Hepatocyte (in vitro differentiated cells): ENCODE data around the gene PEA15. TPM values are rescaled to one million over a fixed set of nuclear protein-coding genes. Genes with fewer than 3 reads are reported as not detected.

Experiments used
- DNase-seq: peaks from one replicate; pipeline ENCODE4 v3.0.0-alpha.2; 2016; ENCODE audit warnings: low spot score
- H2AFZ ChIP-seq: fragments of 200-600 bp; sonication (generic); 2 replicates; pipeline ENCODE4 v1.6.0; 2016; ENCODE audit warnings: antibody characterized with exemption, mild to moderate bottlenecking
- H3K27ac ChIP-seq: fragments of 200-600 bp; sonication (generic); 2 replicates; pipeline ENCODE4 v1.5.1; 2016; ENCODE audit warnings: mild to moderate bottlenecking
- H3K27me3 ChIP-seq: fragments of 200-600 bp; sonication (generic); 2 replicates; pipeline ENCODE4 v1.6.1; 2016
- H3K36me3 ChIP-seq: fragments of 200-600 bp; sonication (generic); replicated peaks from 2 replicates; pipeline ENCODE4 v1.5.1; 2016; ENCODE audit warnings: low read depth; ENCODE audit not compliant: insufficient read depth
- H3K4me1 ChIP-seq: fragments of 200-600 bp; sonication (generic); 2 replicates; pipeline ENCODE4 v1.5.1; 2016; ENCODE audit warnings: mild to moderate bottlenecking, moderate library complexity; ENCODE audit not compliant: insufficient read depth
- H3K4me2 ChIP-seq: fragments of 200-600 bp; sonication (generic); 2 replicates; pipeline ENCODE4 v1.6.0; 2016
- H3K4me3 ChIP-seq: fragments of 200-600 bp; sonication (generic); 2 replicates; pipeline ENCODE4 v1.5.1; 2016; ENCODE audit warnings: mild to moderate bottlenecking
- H3K79me2 ChIP-seq: fragments of 200-600 bp; sonication (generic); 2 replicates; pipeline ENCODE4 v1.6.0; 2017; ENCODE audit warnings: mild to moderate bottlenecking
- H3K9me2 ChIP-seq: fragments of 200-600 bp; sonication (generic); replicated peaks from 2 replicates; pipeline ENCODE4 v1.6.0; 2017; ENCODE audit warnings: mild to moderate bottlenecking; ENCODE audit not compliant: insufficient read depth
- H3K9me3 ChIP-seq: fragments of 200-600 bp; sonication (generic); 2 replicates; pipeline ENCODE4 v1.5.1; 2016; ENCODE audit warnings: low read depth, mild to moderate bottlenecking
- H4K20me1 ChIP-seq: fragments of 200-600 bp; sonication (generic); 2 replicates; pipeline ENCODE4 v1.6.0; 2016; ENCODE audit warnings: mild to moderate bottlenecking; ENCODE audit not compliant: insufficient read depth, poor library complexity, severe bottlenecking
- EZH2 ChIP-seq: fragments of 200-600 bp; sonication (generic); IDR thresholded peaks from 2 replicates; pipeline ENCODE4 v1.6.1; 2016; ENCODE audit warnings: antibody characterized with exemption, mild to moderate bottlenecking, borderline replicate concordance
- EZH2phosphoT487 ChIP-seq: fragments of 200-600 bp; sonication (generic); IDR thresholded peaks from one replicate; pipeline ENCODE4 v1.6.1; 2018; ENCODE audit warnings: antibody characterized with exemption, mild to moderate bottlenecking, low read depth, moderate library complexity; ENCODE audit not compliant: unreplicated experiment, severe bottlenecking
- WGBS: methylation state at CpG from one replicate; pipeline ENCODE4 v1.1.6; 2016; ENCODE audit warnings: low lambda C conversion rate; ENCODE audit errors: missing lambda C conversion rate; 5-methylcytosine and 5-hydroxymethylcytosine counted together
- polyA plus RNA-seq: library from polyadenylated mRNA; unstranded; fragments of >200 nt; fragmentation: Nextera tagmentation; extraction: Ambion mirVana; gene quantifications from 2 replicates; pipeline ENCODE4 v1.2.1, GENCODE V29; 2016
- total RNA-seq: library from RNA; depleted of rRNA; stranded (reverse); fragments of >200 nt; gene quantifications from 2 replicates; pipeline ENCODE4 v1.2.3, GENCODE V29; 2014
- TF ChIP-seq, protein P1 (sequence below): fragments of 200-600 bp; sonication (generic); IDR thresholded peaks from 2 replicates; pipeline ENCODE4 v1.5.1; 2016; ENCODE audit warnings: antibody characterized with exemption, mild to moderate bottlenecking; ENCODE audit not compliant: poor library complexity

The PEA15 gene
- total and polyA plus RNA-seq, 2 experiments from 2014 or later, result 61.1 to 62.0 TPM

DNA sequence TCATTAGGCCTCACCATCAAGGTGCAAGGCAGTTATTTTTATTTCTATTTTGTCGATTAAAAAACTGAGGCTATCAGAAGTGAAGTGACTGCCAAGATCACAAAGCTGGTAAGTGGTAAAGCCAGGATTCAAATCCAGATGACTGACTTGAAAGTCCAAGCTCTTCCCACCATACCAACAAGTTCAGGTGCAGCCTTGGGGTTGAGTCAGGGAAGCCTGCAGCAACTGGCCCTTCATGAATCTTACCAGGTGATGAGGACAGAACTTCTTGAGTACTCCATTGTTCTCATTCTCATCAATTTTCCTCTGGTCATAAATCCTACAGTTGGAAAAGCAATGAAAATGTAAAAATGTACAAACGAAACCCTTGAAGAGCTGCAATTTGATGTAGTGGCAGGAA lies 20.2 kb downstream of the PEA15 start:
- H3K9me2 ChIP-seq, result no peaks in the 10 kb centered on the region
- 96% methylated on average over 2 of the region's 2 CpGs for WGBS
- H3K9me3 ChIP-seq, result no peaks in the 10 kb centered on the region
- no peak overlapping the region for H3K4me2 ChIP-seq
- H2AFZ ChIP-seq, result no peak overlapping the region
- DNase-seq, result no peak
- no peak for TF ChIP-seq EZH2
- TF ChIP-seq EZH2phosphoT487, result no peak
- TF ChIP-seq, protein P1, sequence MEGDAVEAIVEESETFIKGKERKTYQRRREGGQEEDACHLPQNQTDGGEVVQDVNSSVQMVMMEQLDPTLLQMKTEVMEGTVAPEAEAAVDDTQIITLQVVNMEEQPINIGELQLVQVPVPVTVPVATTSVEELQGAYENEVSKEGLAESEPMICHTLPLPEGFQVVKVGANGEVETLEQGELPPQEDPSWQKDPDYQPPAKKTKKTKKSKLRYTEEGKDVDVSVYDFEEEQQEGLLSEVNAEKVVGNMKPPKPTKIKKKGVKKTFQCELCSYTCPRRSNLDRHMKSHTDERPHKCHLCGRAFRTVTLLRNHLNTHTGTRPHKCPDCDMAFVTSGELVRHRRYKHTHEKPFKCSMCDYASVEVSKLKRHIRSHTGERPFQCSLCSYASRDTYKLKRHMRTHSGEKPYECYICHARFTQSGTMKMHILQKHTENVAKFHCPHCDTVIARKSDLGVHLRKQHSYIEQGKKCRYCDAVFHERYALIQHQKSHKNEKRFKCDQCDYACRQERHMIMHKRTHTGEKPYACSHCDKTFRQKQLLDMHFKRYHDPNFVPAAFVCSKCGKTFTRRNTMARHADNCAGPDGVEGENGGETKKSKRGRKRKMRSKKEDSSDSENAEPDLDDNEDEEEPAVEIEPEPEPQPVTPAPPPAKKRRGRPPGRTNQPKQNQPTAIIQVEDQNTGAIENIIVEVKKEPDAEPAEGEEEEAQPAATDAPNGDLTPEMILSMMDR, result no peak
- no peaks in the 10 kb centered on the region for H3K4me1 ChIP-seq
- H3K79me2 ChIP-seq, result no peaks in the 10 kb centered on the region
- H3K27me3 ChIP-seq, result no peaks in the 10 kb centered on the region
- no peaks in the 10 kb centered on the region for H4K20me1 ChIP-seq
- H3K36me3 ChIP-seq, result no peaks in the 10 kb centered on the region
- no peak overlapping the region for H3K4me3 ChIP-seq
- H3K27ac ChIP-seq, result no peak overlapping the region

DNA sequence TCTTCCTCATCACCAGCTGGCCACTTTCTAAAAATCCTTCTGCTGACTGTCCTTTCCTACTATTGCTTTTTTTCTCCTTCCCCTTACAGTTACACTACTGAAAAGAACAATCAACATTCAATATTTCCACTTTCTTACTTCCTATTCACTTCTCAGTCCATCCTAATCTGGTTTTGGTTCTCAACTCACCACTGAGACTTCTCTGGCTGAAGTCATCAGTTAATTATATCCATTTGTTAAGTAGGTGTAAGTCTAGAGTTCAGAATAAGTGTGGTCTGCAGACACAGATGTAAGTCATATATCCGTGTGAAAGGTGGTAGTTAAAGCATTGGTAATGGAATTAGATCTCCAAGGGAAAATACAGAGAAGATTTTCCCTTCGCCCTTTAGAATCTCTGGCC lies 21.4 kb downstream of the PEA15 start:
- H3K4me1 ChIP-seq, result no peaks in the 10 kb centered on the region
- no peaks in the 10 kb centered on the region for H3K9me3 ChIP-seq
- H3K9me2 ChIP-seq, result no peaks in the 10 kb centered on the region
- 96% methylated on average over 2 of the region's 2 CpGs for WGBS
- TF ChIP-seq EZH2phosphoT487 (no peak), EZH2 (no peak)
- TF ChIP-seq, protein P1, result no peak
- no peaks in the 10 kb centered on the region for H4K20me1 ChIP-seq
- no peak overlapping the region for H3K27ac ChIP-seq
- H3K27me3 ChIP-seq, result no peaks in the 10 kb centered on the region
- no peak overlapping the region for H3K4me3 ChIP-seq
- no peak for DNase-seq
- peaks cover 8% of the 10 kb centered on the region for H3K36me3 ChIP-seq
- no peak overlapping the region for H2AFZ ChIP-seq
- no peak overlapping the region for H3K4me2 ChIP-seq
- no peaks in the 10 kb centered on the region for H3K79me2 ChIP-seq

DNA sequence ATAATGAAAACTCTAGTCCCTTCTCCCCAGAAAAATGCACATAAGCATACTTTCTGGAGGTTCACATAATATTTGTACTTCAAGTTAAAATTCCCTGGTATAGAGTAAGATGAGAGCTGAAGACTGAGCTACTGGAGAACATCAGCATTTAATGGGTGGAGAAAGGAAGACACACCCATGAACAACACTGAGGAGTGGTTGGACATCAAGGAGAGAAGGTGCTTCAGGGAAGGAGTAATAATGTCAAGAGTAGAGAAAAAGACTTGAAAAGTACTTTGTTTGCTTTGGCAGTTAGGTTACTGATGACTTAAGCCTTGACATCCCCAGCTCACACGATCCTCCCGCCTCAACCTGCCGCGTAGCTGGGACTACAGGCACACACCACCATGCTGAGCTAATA lies 21.9 kb downstream of the PEA15 start:
- 89% methylated on average over 4 of the region's 4 CpGs for WGBS
- H3K36me3 ChIP-seq, result peaks cover 9% of the 10 kb centered on the region

More for the DNA sequence above, 21.9 kb downstream of the PEA15 start:
- H3K4me1 ChIP-seq, result no peaks in the 10 kb centered on the region
- no peaks in the 10 kb centered on the region for H3K9me2 ChIP-seq
- H3K79me2 ChIP-seq, result no peaks in the 10 kb centered on the region
- no peaks in the 10 kb centered on the region for H3K9me3 ChIP-seq
- no peak overlapping the region for H2AFZ ChIP-seq
- H3K27ac ChIP-seq, result no peak overlapping the region
- H3K4me3 ChIP-seq, result no peak overlapping the region
- H3K27me3 ChIP-seq, result no peaks in the 10 kb centered on the region
- TF ChIP-seq, protein P1, result no peak
- TF ChIP-seq EZH2, result no peak
- H3K4me2 ChIP-seq, result no peak overlapping the region
- no peaks in the 10 kb centered on the region for H4K20me1 ChIP-seq
- DNase-seq, result no peak
